COLO668 (cell line): ENCODE results near the gene DICER1.
"Not testable (repeated sequence)": the region's sequence is repeated elsewhere in the genome, so short reads cannot be mapped to it uniquely, and the experiment has no call there.

Experiments used
- DNase-seq: peaks from one replicate; lab custom pipeline; 2025; ENCODE audit not compliant: unreplicated experiment; lab: John Stamatoyannopoulos, UW

DICER1 gene

DNA sequence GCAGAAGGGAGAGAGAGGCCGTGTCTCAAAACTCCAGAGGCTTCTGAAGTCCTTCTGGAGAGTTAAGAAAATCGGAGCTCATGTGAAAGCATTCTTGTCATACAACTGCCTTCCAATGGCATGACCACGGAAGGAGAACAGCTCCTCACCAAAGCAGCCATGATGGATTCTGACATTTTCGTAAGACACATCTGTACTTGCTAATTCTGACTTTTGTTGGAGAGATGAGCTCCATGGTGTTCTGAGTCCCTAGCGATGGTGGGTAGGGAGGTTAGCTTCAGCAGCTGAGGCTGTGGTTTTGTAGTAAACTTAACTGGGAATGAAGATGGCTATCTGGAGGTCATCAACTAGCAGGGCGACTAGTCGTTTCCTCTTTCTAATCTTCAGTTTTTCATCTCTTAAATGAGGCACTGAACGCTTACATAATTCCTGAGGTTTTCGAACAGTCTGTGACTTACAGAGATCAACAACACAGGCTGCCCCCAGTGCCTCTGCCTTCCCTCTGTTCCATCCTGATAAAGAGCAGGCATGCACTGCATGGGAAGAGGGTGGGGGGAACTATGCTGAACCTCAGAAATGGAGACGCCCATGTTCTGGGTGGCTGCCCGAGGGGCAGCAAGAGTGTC is 28.6 kb upstream of the DICER1 start:
- no peak for DNase-seq

- DNase-seq = no peak
Observed at GRCh38 chr14:95185033-95185766, 27.9 kb upstream of the DICER1 start.

GRCh38 chr14:95184413-95184790 is 27.1 kb upstream of the DICER1 start:
- no peak for DNase-seq

DNA sequence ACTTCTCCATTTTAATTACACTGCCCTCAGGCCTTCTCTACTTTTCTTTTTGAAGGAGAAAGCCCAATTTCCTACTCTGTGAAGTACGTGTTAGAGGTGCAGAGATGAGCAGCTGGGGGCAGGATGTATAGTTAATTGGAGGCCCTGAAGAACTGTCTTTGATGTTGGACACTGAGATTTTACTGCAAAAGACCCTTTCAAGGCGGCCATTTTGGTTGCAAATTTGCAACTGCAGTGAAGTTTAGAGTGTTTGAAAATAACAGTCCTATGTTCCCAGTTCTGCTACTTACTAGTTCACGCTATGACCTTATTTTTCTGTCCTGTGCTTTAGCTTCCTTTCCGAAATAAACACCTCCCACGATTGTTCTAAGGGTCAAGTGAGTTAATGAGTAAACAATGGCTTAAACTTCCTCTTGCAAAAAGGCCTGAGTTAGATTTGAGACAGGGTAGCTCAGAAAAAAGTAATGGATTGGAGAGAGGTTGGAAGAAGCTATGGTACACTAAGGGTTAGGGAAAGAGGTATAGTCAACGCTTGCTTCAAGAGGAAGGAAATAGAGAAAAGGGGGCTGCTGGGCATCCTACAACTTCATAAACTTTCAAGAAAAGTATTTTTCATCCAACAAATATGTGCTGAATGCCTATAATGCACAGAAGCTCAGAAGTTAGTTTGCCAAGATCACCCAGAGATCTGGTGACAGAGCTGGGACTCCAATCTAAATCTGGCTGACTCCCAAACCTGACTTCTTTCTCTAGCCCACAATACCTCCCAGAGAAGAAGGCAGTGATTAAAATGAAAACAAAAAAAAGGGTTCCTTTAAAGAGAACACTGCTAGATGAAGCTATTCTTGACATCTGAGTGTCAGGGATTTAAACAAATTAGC is 26.4 kb upstream of the DICER1 start:
- no peak for DNase-seq

- no peak for DNase-seq
Observed at GRCh38 chr14:95183082-95183481, 25.8 kb upstream of the DICER1 start.

DNA sequence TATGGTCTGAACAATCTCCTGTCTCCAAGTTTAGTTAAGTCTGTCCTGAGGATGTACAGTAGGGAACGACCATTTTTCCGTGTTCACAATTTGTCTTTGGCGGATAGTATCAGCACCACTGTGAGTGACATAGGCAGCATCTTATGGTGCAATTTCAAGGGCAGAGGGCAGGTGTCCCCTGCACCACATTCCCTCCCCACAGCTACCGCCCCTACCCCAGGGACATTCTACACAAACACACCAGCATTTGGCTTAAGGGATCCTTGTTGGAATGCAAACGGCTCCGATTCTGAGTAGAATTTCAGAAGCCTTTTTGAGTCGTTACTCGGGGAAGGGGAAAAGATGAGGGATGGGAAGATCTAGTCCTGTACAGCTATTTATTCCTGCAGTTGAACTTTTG is 25.1 kb upstream of the DICER1 start:
- DNase-seq = no peak

DNA sequence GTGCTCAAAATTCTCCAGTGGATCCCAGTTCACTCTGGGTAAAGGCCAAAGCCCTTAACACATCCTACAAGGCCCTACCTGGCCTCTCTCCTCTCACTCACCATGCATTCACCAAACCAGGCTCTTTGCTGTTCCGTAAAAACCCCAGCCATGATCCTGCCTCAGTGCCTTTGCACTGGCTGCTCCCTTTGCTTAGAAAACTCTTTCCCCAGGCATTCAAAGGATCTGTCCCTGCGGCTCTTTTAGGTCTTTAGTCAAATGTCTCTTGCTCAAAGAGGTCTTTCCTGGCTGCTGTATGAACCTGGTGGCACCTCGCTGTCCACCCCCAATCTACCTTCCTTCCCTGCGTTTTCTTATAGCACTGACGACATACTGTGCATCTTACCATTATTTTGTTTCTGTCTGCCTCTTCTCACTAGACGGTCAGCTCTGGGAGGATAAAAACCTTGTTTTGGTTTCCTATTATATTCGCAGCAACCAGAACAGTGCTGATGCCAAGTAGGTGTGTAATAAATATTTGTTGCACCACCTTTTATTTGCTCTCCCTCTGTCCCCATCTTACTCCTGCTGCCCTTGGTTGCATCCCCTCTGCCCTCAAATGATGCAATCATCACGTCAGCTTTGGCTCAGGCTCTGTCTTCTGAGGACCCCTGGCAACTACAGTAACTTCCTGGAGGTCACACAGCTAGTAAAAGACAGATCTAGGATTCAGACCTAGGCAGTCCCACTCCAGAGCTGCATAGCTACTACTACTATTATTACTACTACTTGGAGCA is 23.8 kb upstream of the DICER1 start:
- no peak for DNase-seq

- DNase-seq = not testable (repeated sequence)
Observed at GRCh38 chr14:95175670-95176069, 18.3 kb upstream of the DICER1 start.

DNA sequence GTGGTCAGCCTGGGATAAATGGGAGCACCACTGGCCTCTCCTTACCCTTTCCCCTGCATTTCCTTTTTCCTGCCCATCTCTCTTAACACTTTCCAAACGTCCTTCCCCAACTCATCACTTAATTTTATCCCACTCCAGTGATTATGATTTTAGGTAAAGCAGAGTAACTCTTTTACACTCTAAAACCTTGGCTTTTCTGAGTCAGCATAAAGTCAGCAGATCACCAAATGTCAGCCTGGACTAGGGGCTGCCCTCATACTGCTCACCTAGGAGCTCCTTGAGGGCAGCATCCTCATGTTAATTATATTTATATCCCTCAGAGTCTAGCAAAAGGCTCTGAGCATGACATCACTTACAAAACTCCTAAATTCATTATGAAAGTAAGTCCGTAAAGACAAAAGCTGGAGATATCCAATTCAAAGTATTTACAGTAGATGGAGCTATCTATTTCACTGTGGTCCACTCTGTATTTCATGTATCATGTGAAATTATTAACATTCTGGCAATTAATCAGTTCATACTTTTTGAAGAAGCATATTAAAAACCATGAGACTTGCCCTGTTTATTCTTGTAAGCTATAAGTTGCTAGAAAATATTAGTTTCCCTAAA is 17.0 kb upstream of the DICER1 start:
- DNase-seq = no peak

DNA sequence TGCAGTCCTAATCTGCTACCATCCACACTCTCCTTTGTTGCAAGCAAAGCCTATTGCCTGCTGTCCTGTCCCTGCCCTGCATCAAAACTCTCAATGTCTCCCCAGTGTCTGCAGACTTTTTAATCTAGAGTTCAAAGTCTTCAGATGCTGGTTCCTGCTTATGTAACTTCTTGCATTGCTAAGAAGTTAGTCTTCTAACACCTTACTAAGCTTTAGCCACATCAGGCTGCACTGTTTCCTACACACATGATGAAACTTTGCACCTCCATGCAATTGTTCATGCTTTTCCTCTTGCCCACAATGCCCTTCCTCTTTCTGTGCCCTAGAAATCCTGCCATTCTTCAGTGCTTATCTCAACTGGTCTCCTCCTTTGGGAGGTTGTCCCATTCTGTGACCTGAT is 16.2 kb upstream of the DICER1 start:
- no peak for DNase-seq

GRCh38 chr14:95167177-95167576 is 9.8 kb upstream of the DICER1 start:
- DNase-seq = no peak

DNA sequence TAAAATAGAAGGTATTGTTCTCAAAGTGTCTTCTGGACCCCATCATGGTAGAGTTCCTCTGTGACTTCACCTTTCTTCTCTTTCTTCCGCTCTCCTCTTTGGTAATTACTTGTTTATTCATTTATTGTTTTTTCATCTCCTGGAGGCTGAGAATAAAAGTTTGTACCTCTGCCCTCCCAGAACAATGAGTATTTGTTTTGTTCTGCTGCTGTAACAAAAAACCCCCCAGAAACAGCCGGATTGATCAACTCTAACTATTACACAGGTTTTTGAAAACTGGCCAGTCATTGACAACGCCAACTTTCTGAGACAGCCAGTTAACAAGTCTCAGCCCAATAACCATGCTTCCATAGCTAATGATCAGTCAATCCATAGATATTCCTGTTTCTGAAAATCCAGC is 8.2 kb upstream of the DICER1 start:
- no peak for DNase-seq

DNA sequence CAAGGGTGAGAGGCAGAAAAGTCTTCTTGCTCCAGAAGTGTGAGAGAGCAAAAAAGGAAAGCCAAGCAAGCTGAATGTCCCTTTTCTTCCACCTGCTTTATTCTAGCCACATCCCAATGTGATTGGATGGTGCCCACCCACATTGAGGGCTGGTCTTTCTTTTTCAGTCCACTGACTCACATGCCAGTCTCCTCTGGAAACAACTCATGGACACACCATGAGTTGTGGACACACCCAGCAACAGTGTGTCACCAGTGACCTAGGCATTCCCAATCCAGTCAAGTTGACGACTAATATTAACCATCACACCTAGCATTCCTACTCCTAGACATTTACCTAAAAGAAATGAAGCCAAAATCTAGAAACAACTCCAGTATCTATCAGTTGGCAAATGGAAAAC is 7.2 kb upstream of the DICER1 start:
- no peak for DNase-seq

DNA sequence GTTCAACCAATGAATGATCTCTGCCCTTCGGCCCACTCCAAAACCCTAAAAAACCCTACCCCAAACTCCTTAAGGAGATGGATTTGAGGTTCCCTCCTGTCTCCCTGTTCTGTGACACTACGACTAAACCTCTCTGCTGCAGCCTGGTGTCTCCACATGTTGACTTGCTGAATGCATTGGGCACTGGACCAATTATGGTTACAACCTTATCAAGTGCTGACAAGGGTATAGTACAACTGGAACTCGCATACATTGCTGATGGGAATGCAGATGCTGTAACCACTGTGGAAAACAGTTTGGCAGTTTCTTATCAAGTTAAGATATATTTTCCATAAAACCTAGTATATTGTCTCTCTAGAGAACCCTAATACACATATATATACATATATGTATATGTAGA is 6.3 kb upstream of the DICER1 start:
- no peak for DNase-seq

GRCh38 chr14:95163132-95163531 is 5.8 kb upstream of the DICER1 start:
- DNase-seq = no peak

DNA sequence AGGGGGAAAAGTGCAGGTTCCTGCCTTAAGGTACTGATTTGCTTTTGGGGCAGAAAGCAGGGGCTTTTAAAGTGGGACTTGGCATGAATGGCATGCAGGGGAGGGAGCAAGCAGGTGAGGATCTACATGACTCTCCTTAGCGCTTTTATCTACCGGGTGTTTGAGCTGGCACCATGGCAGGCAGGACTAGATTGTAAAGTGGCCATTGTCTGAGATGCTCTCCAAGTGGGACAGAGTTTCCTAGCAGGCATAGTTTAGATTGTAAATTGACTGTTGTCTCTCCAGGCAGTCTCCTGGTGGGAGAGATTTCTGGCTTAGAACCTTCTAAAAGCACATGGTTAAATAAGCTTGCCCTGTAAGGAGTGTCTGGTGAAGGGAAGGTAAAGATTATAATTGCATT is 5.3 kb upstream of the DICER1 start:
- no peak for DNase-seq

DNA sequence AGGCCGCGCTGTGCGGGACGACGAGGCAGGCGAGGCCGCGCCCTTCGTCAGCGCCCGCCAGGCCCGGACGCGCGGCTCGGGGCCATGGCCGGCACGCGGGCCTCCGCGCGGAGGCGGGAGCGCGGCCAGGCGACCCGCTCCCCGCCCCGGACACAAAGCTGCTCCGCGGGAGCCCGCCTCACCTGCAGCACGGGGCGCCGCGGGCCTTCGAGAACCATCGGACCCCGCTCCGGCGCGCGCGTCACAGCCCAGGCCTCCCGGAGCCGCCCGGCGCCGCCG is 342 bp downstream of the DICER1 start:
- no peak for DNase-seq

DNA sequence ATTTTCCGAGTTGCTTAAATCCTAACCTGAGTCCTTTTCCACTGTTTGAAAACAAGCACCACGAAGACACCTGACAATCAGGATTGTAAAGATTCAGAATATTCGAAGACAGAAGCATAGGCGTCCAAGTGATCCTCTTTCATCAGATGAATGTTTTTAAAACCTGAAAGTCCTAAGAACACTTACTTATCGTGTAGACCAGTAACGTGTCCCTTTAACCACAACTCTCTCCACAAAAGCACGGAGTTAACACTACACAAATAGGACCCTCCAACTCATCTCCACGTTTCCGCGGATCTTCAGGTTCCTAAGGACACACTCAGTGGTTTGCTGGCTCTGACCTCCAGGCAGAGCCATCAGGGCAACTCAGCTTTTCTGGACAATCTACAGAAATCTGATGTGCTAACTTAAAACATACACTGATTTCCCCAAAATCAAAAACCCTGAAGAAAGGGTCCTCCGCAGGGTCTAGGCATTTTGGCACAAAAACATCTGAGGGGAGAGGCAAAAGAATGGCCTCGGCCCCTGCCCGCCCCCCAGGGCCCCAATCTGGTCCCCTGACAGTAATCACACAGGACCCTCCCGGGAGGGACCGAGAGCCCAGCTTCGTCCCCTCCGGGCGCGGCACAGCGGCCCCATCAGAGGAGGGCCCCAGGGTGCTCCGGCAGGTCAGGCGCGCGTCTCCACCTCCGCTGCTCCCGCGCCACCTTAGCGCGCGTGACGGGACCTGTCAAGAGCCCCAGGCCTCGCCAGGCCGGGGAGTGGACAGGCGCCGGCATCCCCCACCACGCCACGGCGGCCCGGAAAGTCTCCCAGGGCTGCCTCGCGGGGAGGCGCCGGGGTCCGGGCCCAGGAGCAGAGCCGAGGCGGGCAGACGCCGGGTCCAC is 925 bp downstream of the DICER1 start:
- peak; percentile 78 for DNase-seq

DNA sequence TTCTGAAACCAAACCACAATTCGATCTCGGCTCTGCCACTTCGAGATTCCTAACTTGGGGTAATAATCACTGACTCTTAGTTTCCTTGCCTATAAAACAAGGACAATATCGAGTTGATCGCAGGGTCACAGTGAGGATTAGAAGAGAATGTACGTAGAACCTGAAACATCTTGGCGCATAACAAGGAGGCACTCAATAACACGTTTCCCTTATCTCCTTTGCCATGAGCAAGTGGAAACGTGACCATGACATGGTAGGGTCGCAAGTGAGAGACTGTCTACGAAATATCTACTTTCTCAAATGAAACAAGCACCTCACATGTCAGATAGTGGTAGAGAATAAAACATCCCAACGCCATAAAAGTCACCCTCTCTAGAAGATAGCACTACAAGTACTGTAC is 2.3 kb downstream of the DICER1 start:
- no peak for DNase-seq

DNA sequence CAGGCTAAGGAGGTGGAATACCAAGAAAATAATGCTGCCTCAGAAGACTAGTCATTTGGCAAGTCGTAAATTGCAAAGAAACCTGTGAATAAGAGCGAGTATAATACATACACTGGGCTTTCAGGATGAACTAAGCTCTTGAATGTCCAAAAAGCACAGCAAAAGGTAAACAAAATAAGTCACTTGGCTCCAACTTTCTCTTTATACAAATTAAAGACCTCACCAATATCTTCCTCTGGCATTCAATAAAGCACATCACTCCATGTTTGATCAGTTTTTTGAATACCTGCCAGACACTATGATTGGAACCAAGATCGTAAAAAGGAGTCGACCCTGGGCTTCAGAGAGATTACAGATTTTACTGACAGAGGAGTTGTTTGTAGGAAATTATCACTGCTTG is 3.5 kb downstream of the DICER1 start:
- DNase-seq = no peak
